Stimulated activated CD8-positive, alpha-beta memory T cell treated with anti-CD3 and anti-CD28 coated beads, Interleukin-4, amount 100 ng/mL, for 48 hours (primary cell): Measurements from ENCODE around the gene GDPD2.

ENCODE experiments used
- DNase-seq: peaks from one replicate; pipeline ENCODE4 v3.0.0-alpha.2; 2020

GDPD2 gene

GRCh38 chrX:70439016-70439415, 15.9 kb downstream of the GDPD2 start:
- DNase-seq = no peak

DNA sequence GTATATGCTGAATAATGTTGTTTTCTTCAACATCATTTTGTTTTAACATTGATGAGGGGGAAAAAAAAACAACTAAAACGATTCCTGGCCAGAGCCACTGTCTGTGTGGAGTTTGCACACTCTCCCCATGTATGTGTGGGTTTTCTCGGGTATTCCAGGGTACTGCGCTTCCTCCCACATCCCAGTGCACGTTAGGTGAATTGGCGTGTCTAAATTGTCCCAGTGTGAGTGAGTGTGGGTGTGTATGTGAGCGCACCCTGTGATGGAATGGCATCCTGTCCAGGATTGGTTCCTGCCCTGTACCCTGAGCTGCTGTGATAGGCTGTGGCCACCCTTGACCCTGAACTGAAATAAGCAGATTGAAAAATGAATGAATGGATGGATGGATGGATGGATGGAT, 19.1 kb downstream of the GDPD2 start:
- no peak for DNase-seq

GRCh38 chrX:70444326-70444945, 21.3 kb downstream of the GDPD2 start, which contains the start of gene DLG3:
DLG3 (plus strand) TSS chrX:70444835; CDS start chrX:70445202, 367 bp downstream.
- DNase-seq = peak; percentile 43

DNA sequence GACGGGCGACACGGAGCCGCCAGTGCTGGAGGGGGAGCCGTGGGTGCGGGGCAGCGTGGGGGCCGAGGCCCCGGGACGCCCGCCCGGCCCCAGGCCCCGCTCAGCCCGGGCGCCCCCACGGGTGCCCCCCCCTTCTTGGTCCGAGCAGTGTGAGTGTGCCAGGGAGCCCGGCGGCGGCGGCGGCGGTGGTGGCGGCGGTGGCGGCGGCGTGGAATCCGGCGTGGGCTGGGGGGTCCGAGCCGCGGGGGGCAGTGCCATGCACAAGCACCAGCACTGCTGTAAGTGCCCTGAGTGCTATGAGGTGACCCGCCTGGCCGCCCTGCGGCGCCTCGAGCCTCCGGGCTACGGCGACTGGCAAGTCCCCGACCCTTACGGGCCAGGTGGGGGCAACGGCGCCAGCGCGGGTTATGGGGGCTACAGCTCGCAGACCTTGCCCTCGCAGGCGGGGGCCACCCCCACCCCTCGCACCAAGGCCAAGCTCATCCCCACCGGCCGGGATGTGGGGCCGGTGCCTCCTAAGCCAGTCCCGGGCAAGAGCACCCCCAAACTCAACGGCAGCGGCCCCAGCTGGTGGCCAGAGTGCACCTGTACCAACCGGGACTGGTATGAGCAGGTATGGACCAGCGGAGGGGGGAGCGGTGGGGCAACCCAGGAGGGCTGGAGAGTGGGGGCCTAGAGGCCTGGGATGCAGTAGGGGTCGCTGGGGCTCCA, 22.0 kb downstream of the GDPD2 start:
- DNase-seq = no peak

DNA sequence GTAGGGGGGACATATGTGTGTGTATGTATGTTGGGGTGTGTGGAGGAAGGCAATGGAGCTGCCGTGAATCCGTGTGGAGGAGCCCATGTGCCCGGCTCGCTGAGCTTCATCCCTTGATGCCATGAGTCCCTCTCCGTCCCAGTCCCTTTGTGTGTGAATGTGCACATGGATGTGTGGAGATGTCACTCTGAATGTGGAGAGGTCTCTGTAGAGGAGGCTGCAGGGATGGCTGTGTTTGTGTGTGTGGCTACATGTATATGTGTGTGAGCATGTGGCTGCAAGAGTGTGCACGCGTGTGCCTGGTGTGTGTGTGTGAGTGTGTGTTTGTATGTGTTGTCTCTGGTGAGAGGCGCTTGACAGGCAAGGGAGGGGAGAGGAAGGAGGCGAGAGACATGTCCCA, 22.8 kb downstream of the GDPD2 start:
- no peak for DNase-seq

GRCh38 chrX:70446380-70447350, 23.6 kb downstream of the GDPD2 start:
- no peak for DNase-seq

- no peak for DNase-seq
Observed at GRCh38 chrX:70449457-70449966, 26.4 kb downstream of the GDPD2 start.

- peak; percentile 74 for DNase-seq
Observed at GRCh38 chrX:70452143-70452733, 29.1 kb downstream of the GDPD2 start.

GRCh38 chrX:70453024-70453618, 30.0 kb downstream of the GDPD2 start:
- no peak for DNase-seq

DNA sequence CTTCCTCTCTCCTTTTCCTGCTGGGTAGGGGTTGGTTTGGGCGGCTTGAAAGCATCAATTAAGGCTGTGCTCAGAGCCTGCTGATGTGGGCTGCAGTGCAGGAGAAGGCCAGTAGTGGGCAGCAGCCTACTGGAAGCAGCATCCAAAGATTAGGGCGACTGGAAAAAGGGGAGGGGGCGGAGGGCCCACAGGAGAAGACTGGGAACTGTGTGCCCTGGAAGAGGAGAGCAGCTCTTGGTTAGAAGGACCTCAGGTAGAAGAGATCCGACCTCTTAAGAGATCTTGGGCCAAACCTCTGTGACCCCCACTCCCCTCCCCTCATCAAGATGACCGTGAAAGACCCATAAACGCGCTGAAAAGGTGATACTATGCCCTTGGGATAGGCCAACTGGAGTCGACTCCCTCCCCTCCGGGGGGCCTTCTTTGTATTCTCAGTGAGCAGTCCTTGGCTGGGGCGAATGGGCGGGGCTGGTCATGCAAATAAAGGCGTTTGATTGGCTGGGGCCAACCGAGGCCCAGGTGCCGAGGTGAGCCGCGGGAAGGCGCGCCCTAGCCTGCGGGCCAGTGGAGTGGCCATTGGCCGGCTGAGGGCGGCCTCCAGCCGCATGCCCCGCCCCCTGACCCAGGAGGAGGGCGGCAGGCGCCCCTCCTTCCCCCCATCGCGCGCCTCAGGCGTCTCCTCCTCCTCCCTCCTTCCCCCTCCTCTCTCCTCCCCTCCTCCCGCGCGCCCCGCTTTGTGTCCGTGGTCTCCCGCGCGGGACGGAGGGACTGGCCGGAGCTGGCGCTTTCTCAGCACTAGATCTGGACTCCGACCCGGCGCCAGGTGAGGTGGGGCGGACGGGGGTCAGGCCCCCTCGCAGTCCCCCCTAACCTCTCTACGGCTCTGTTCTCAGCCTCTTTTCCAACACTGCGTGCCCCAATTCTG, 31.6 kb downstream of the GDPD2 start:
- DNase-seq = peak; percentile 76

DNA sequence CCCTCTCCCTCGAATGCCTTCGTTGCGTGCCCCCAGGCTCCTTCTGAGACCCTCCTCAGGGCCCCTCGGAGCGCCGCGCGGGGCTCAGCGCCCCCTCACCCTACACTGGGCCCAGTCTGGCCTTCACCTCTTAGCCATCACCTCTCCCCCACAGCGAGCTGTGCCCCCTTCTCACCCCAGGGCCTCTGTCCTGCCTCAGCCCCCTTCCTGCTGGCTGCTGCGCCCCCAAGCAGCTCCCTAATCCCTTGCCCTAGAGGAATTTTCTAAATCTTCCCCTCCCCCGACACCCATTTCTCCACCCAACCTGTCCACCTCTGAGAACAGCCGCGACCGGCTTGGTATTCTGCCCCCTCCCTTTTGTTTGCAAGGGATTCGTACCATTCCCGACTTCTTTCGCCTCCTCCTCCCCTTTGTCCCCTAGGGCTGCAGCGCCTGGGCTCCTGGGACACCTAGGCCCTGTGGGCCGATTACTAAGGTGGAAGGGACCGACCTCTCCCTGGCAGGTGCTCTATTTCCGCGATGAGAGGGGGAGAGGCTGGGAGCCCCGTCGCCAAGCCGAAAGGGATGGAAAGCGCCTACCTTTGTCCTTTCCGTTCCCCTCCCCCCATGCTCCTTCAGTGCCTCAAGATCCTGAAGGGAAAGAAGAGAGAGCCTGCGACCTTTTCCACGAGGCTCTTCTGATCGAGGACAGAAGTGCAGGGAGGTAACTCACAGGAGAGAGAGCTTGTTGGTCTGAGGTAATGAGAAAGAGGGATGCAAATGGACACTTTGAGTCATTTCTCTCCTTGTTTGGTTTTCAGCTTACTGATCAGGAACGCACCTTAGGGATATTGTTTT, 32.5 kb downstream of the GDPD2 start:
- DNase-seq = no peak

DNA sequence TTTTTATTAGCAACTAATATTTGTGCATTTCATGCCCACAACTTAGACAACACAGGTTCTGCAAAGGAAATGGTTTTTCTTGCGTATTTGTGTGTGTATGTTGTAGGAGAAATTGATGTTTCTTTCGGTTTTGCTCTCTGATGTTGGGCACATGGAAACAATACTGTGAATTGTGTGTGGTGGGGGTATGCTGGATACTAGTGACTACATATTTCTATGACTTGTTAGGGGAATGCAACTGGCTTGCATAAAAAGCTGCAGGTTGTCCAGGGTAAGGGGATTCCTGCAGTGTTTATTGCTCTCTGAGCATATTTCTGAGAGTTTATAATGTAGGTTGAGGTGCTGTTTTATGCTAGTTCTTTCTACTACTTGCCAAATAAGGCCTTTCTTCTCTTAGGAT, 33.1 kb downstream of the GDPD2 start:
- no peak for DNase-seq

DNA sequence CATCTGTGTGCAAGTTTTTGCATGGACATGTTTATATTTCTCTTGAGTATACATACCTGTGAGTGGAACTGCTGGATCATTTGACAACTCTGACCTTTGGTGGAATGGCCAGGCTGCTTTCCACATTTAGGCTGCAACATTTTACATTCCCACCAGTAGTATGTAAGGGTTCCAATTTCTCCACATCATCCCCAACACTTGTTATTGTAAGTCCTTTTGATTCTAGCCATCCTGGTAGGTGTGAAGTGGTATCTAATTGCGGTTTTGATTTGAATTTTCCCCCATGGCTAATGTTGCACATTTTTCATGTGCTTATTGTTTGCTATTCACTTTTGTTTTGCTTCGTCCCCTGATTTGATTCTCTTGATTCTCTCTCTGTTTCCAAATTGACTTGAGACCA, 37.9 kb downstream of the GDPD2 start:
- no peak for DNase-seq

GRCh38 chrX:70464051-70464450, 40.9 kb downstream of the GDPD2 start:
- no peak for DNase-seq

GRCh38 chrX:70466968-70467367, 43.9 kb downstream of the GDPD2 start:
- DNase-seq = no peak

DNA sequence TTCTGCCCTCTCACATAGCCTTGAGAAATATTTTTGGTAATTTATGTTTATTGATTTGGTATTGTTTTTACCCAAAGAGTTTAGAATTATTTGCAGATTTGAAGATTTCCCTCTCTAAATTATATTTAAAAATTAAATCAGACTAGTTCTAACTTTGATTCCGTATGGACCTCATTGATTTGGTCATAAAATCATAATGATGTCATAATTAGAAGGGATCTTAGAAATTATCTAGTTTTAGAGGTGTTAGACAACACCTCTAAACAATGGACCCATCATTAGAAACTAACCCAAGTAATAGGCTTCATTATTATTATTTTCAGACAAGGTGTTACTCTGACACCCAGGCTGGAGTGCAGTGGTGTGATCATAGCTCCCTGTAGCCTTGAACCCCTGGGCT, 45.6 kb downstream of the GDPD2 start:
- DNase-seq = no peak

DNA sequence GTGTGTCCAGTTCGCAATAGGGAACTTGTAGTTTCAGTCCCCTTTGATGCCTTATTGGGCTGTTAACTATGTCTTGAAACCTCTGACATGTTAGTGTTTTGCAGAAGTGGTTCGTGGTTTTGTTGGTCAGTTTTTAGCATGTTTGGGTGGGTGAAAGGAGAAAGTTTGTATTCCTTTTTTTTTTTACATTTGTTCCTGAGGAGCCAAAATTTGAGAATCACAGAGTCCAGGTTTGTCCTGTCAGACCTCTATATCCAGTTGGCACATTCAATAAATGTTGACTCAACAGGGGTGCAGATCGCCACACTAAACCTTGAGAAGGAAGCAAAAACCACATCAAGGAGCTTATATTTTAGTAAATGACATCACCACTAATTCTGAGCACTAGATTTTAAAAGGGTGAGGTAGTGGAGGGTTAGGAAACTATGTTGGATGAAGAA, 47.8 kb downstream of the GDPD2 start:
- no peak for DNase-seq

DNA sequence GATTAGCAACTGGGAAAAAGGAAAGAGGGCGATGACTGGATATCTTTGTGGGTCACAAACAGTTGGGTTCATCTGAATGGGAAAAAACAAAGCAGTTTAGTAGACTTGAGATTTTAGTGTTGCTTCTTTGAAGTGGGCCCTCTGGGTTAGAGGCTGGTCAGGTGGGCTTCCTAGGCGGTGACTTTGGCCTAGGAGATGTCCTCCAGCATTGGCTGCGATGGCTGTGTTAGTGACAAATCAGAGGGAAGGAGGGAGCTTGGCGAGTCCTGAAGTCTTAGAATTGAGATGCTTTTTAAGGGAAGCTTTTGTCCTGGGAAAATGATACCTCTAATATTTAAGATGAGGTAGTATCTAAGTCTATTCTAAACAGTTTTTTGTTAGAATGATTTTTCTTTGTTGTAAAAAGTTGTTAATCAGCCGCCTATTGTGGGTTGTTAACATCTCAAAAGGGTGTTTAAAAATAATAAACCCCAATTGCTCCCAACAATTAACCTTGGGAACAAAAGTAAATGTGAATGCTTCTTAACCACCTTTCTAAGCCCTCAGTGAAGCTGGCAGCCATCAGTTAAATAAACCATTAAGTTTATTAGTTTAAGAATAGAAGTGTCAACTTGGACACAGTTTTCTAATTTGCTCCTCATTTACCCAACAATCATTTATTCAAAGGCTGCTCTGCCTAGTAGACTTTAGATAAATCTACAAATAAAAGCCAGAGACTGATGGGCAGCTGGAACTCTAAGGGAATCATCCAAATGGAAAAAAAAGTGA, 53.2 kb downstream of the GDPD2 start:
- no peak for DNase-seq

DNA sequence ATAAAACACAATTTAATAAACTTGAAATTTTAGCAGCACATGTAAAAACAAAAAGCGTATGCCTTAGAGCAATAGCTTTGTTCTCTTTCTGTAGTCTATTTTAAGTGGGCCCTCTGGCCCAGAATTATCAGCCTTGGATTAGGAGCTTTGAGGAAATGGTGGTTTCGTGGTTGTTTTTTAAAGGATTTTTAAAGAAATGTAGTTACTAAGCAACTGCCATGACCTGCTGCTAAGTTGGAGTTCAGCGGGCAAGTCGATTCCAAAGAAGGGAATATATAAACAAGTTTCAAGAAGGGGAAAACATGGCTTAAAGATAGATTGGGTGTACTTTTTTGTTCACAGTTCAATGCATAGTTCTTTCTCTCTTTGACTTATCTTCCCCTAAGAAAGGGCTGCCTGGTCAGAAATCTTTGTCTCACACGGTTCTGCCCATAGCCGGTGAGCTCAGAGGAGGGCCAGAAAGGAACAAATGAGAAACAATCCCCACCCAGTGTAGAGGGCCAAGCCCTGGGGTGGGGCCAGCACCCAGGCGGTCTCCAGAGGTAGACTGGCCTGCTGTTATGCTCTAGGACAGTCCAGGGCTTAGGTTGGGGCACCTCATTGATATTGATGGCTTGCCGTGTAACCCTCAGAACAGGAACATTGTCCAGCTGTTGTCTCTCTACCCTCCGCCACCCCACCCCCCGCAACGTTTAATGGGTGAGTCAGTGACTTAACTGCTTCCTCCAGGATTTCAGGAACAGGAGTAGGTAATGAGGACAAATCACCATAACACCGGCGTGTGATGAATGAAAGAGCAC, 54.0 kb downstream of the GDPD2 start:
- DNase-seq = no peak
